ENCODE data around the gene PDZRN4.

PDZRN4 gene

DNA sequence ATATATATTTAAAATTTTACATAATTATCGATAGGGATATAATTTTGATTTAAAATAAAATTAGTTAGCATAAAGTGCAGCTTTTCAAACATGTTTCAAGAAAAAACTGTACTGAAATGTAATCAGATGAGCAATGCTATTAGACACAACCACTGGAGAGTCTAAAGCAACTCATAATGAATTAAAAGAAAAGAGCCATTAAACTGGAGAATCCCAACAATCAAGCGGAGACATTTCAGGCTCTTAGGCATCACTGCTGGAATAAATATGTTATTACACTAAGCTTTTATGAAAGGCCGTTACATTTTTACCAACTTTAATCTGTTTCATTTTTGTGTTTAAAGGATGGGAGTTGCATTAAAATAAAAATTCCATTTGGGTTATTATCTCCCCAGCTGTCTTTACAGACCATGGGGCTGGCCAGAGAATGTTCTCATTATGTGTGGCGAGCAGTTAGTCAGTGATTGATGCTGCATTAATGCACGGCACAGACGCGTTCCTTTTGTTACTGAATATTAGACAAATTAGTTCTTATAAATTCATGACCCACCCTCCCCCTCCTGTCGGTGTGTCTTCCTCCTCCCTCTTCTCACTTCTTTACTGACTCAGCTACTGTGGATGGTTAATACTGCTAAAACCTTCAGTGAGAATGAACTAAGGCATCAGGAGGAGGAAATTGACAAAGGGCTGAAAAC lies 156.8 kb downstream of the PDZRN4 start:
- in situ Hi-C loops (cut with MboI; ENCODE audit: low sequenced_read_pairs), result no loop called here

DNA sequence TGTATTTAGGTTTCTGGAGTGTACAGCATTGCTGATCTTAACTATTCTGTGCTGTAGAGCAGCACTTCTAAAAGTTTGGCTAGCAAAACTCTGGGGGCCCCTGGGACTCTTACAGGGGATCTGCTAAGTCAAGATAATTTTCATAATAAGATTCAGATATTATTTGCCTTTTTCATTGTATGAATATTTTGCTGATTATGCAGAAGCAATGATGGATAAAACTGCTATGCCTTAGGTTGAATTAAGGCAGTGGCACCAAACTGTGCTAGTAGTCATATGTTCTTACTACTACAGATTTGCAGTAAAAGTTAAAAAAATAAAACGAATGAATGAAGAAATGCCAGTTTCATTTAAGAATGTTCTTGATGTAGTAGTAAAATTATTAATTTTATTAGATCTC lies 160.1 kb downstream of the PDZRN4 start:
- in situ Hi-C loops (cut with MboI; ENCODE audit: low sequenced_read_pairs), result no loop called here

DNA sequence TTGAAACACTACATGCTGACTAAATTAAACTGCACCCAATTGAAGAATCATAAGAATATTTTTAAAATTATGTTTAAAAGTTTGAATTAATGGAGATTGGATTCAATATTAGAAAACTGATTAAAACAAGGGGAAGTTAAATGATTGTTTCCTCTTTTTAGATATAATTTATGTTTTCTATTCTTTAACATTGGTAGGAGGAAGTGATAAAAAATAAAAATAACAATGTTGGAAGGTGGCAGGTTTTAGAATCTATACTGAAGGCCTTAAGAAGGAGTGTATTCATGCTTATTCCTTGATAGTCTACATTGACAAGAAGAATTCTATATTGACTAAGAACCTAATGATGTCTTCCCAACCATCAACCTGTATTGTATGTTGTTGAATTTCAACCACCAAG lies 168.1 kb downstream of the PDZRN4 start:
- in situ Hi-C loops (cut with MboI; ENCODE audit: low sequenced_read_pairs), result no loop called here

DNA sequence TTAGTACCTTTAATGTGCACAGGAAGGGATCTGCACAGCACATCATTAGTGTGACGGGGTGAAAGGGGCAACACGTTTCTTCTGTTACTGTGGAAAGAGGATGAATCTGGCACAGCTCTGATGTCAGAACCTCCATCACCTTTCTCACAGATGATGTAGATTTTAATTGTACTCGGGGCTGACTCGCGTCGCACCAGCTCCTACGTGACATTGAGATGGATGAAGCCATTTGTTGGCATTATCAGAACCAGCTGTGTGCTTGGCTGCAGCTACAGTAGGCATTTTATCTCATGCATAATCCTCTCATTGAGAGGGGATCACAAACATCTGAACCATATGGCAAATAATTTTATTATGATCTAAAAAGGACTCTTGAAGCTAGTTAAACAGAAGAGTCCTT lies 173.6 kb downstream of the PDZRN4 start:
- in situ Hi-C loops (cut with MboI; ENCODE audit: low sequenced_read_pairs), result no loop called here

DNA sequence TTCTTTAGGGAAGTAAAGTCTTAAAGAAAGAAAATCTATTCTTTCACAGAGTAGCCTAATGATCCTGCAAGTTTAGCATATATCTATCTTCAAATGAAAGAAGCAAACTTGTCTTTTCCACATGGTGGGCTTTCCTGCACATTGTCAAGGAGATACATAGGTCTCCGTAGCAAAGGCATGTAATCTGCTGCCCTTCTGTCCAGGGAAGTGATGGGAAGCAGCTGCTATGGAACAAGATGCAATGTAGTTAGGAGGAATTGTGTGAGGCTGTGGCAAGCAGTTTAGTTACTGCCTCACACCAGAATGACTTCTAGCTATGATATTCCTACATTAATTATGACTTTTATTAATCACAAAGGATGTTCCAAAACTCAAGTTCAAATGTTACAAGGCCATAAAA lies 174.4 kb downstream of the PDZRN4 start:
- in situ Hi-C loops (cut with MboI; ENCODE audit: low sequenced_read_pairs), result no loop called here

DNA sequence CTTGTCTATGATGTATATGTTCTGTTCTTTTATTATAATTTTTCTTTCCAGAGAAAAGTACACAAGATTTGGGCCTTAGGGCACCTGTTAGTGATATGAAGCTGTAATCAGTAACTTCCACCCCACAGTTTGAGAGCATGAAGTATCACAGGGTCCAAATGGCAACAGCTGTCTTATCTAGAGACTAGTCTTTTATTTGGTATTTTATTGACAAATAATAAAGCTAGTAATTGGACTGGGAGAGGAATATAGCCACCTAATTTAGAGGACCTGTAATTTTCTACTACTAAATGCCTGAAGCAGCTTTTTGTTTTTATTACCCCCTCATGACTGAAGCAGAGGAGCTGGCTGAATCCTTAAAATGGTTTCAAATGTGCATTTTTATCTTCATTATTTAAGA lies 174.8 kb downstream of the PDZRN4 start:
- in situ Hi-C loops (cut with MboI; ENCODE audit: low sequenced_read_pairs), result no loop called here

DNA sequence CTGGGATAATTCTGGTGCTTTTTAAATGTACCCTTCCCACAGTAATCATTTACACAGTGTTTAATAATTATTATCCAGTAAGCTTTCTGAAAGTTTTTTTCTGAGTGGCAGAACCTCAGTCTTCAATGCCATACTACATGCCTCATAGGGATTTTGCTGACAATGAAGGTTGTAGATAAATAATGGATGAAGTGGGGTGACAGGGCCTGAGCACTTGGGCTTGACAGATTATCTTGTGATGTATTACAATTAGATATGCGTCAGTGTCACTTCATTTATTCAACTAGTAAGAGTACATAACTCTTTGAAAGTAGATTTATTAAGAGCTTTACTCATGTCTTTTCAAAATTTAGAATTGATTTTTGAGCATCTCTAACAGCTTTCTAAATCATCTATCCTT lies 176.1 kb downstream of the PDZRN4 start:
- in situ Hi-C loops (cut with MboI; ENCODE audit: low sequenced_read_pairs), result no loop called here

DNA sequence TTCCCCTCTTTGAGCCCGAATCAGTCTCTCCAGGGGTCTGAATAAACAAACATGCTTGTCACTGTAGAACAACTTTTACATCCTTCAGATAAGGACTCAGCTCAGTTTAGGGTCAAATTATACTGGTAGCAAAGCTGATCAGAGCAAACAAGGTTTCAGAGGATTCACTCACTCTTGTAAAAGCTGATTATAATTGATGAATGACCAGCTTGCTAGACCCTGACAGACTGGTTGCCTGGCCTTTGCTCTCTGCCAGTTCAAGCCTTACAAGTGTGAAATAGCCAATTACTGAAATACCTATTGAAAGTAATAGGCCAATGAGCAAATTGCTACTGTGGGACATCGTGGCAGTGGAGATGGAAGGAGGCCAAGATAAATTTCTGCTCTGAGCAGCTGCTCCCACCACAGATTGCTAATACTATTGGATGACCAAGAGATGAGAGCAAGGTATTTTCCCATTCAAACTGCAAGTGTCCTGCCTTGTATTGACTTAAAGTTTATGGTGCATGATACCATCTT lies 177.6 kb downstream of the PDZRN4 start:
- in situ Hi-C loops (cut with MboI; ENCODE audit: low sequenced_read_pairs), result no loop called here

DNA sequence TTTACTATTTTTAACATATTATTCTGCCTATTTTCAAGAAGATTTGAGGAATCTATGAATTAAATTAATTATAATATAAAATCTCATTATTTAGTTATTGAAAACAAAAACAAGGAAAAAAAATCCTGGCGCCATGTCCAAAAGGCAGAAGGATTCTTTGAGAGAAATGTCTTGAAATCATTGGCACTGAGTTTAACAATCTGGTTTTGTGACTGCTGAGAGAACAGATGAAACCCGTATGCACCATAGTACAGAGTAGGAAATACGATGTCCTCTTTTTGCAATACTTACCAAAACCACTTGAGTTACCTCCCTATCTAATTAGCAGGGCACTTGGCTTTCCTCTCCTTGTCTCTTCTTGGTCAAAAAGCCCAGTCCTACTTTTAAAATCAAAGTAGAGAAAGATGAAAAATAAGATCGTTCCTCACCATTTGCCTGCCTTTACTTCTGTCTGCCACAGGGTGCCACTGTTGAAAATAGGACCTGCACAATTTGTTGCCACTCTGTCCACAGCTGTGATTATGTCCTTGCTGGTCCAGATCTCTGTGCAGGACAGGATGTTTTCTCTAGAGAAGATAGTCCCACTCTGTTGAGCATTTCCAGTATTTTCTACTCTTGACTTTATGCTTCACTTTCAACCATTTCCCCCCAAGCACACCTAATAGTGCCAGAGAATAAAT lies 179.7 kb downstream of the PDZRN4 start:
- in situ Hi-C loops (cut with MboI; ENCODE audit: low sequenced_read_pairs), result no loop called here

DNA sequence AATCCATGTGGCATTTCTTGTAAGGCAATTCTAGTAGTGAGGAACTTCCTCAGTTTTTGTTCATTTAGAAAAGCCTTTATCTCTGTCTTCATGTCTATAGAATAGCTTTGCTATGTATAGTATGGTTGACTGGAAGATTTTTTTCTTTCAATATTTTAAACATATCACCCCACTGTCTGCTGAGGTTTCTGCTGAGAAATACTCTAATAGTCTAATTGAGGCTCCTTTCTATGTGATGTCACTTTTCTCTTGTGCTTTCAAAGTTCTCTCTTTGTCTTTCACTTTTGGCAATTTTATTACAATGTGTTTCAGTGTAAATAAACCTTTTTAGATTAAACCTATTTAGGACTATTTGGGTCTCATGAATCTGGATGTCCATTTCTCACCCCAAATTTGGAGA lies 192.8 kb downstream of the PDZRN4 start:
- in situ Hi-C loops (cut with MboI; ENCODE audit: low sequenced_read_pairs), result no loop called here

DNA sequence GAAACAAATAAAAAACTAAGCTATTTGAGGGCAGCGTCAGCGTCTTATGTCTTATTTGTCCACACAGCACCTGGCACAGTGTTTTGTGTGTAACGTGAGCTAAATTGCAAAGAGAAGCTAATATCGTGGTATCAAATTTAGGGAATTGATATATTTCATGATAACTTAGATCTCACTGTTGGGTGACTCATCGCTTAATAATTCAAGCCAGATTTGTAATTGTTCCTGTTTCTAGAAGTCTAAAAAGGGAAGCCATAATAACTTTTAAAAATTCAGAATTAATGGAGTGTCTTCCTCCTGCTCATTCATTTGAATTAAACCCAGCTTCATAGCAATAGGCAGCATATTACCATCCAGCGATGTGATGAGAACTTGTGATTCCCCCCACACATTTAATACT lies 214.7 kb downstream of the PDZRN4 start:
- in situ Hi-C loops (cut with MboI; ENCODE audit: low sequenced_read_pairs), result no loop called here

DNA sequence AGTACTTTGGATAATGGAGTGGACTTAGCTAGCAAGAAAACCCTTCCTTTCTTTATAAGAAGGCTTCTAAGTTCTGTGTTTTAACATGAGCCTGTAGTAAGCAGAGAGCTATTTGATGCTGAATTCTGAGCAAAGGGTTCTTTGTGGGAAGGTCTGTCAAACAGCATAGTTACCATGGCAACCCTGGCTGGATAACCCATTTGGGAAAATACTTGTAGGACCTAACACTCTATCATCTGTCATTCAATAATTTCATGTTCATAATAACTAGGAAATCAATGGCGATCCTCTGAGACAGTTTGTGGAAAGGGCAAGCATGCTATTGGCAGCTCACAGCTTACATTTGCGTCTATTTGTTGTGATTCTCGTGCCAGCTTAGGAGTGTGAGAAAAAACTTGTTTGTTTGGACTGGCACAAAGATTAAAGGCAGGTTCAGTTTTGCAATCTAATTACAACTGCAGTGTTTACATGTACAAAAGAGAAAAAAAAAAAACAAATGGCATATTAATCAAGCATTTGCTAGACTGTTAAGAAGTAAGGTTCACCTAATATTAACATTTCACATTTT lies 219.2 kb downstream of the PDZRN4 start:
- in situ Hi-C loops (cut with MboI; ENCODE audit: low sequenced_read_pairs), result no loop called here

DNA sequence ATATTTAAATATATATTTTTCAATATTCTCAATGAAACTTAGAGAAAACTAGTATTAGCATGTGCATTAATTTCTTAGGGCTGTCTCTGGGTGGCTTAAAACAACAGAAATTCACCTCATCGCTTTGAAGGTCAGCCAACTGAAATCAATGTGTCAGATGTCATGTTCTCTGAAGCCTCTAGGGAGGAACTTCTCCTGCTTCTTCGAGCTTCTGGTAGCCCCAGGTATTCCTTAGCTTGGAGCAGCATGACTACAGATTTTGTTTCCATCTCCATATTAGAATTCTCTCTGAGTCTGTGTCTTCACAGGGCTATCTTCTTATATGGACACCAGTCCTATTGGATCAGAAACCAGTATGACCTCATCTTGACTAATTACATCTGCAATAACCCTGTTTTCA lies 221.5 kb downstream of the PDZRN4 start:
- in situ Hi-C loops (cut with MboI; ENCODE audit: low sequenced_read_pairs), result no loop called here

DNA sequence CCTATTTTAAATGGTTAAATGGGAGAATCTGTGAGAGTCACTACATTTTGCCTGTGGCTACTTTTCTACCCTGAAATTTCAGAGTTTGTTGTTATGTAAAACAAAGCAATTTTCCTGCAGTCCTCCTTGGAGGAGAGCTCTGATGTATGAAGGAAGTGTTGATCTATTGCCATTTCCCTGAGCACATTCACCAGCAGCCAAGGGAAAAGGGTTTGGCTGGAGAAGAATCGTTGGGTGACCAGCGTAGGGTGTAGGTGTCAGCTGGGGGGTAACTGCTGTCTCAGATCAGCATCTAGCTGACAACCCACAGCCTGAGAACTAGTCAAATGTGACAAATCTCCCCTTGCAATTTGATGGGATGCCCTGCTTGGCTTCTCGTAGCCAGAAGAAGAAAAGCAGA lies 230.5 kb downstream of the PDZRN4 start:
- in situ Hi-C loops (cut with MboI; ENCODE audit: low sequenced_read_pairs), result no loop called here

DNA sequence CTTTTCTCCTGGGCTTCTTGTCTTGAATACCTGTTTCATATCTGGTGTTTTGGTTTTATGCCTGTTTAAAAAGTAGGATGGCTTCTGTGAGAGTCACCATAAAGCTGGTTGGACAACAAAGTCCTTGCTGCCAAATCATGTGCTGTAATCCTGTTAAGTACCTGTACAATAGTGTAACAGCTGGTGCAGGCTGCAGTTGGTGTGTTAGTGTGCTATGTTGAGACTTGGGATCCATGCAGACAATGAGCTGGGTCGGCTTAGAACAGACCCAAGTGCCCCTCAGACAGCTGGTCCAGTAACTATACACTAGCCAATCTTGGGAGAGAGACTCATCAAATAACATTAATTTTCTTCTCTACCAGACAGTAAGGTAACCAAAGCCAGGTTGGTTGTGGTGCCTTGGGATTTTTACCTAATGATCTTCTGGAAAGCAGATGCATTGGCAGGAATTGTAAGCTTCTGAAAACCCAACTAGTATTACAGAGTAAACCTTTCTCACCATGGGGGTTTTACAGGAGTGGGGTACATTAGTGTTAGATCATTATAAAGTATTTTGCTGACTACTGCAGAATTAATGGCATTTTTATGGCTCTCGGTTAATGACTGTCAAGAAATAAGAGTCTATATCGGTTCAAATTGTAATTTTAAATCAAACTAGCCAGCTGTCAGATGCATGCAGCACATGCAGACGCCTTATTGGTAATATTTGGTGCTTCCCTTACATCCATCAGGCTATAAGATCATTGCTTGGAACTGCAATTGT lies 231.2 kb downstream of the PDZRN4 start:
- in situ Hi-C loops (cut with MboI; ENCODE audit: low sequenced_read_pairs), result no loop called here

DNA sequence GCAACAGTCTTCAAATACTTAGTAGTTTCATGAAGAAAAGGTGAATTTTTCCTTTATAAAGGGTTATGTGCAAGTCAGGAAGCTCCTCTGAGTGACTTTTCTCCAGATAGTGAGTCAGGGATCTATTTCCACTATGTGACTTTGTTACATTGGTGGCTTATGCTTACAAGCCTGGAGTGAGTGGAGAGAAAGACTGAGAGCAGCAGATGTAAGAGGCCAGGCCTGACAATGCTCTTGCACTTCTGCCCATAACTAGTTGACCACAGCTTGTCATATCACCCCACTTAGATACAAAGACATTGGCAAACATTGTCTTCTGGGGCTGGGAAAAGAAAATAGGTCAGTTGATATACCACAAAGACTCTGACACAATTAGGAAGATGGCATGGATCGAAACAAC lies 236.5 kb downstream of the PDZRN4 start:
- in situ Hi-C loops (cut with MboI; ENCODE audit: low sequenced_read_pairs), result no loop called here

DNA sequence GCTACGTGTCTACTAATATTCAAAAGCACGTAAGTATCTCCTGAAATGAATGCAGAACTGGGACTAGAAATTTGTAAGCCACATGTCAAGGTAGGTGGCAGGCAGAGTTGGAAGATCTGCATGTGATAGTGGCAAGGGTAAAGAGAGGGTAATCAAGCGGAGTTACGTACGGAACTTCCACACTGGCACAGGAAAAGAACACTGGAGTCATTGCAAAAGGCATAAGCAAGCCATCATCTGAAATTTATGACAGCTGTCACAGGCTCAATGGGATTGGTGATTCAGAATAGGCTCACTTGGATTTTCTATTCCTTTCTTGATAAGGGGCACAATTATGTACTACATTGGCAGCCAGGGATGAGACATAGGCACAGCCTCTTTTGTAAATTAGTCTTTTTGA lies 245.3 kb downstream of the PDZRN4 start:
- in situ Hi-C loops (cut with MboI; ENCODE audit: low sequenced_read_pairs), result no loop called here

DNA sequence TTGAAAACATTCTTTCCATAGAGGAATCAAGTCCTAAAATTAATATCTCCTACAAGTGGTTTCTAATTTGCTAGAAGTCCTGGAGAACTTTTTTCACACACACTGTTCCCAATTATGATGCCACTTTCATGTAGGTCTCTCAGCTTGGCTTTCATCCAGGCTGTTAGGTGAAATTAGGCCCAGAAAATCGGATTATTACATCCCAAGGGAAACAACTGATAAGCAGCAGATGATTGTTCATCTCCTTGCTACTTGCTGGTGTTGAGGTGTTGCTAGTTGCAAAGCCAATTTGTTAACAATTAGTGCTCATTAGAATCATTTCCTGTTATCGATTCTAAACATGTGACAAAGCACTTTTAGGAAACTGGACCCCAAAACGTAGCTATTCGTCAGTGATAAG lies 248.0 kb downstream of the PDZRN4 start:
- in situ Hi-C loops (cut with MboI; ENCODE audit: low sequenced_read_pairs), result no loop called here

DNA sequence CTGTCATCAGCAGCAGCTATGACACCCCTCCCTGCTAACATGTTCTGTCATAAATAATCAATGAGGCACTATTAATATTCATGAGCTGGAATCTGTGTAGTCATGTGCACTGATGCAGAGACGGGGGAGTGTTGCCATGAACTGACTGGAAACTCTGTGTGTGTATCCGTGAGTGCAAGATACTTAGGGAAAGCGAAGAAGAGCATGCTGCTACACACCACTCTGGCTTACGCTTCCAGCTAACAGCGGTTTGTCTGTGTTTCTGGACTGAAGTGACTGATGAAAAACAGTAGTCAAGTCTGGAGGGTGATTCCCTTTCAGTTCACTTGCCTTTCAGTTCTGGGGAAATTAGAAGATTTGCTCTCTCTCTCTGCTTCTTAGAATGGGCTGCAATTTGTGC lies 249.4 kb downstream of the PDZRN4 start:
- in situ Hi-C loops (cut with MboI; ENCODE audit: low sequenced_read_pairs), result no loop called here

DNA sequence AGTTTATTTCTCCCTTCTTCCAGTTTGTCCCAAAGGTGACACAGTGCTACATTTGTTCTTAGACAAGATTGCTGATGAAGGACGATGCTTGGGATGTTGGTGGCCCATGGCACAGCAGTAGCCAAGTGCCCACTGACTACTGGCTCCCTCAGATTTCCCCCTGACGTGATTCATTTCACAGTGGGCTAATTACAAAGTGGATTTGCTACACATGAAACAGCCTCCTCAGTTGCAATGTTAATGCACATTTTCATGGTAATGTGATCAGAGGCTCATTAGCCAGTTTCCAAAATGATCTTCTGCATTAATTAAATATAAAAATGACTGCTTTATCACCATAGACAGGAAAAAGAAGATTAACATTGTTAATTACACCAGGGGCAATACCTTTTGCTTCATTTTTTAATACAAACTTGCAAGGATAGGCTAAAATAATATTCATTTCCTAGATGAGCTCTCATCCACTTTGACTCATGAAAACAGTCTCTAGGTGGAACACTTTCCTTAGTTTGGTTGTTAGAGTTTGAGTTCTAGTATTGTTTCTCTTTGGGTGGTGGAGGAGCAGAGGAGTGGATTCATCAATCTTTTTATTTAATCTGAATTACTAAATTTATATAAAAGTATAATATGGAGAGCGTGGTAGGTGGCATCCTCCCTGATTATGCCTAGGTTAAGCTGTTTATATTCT lies 250.9 kb downstream of the PDZRN4 start:
- in situ Hi-C loops (cut with MboI; ENCODE audit: low sequenced_read_pairs), result no loop called here

DNA sequence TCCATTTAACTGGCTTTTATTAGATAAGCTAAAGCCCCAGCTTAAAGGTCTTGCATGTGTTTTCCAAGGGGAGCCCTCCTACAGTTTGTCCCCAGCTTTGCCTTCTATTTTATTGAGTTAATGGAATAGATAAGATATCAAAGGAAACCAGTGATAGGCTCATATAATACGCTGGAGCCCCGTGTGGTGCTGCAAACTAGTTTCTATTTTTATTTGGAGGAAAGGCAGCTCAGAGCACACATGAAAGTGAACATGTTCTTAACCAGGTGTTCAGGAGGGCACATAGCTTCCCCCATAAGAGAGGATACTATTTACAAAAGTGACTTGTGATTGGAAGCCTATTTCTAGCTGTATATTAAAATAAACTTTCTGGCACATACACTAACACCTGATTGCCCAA lies 251.7 kb downstream of the PDZRN4 start:
- in situ Hi-C loops (cut with MboI; ENCODE audit: low sequenced_read_pairs), result no loop called here

Data from HL-60/S4 treated with phorbol 12-myristate 13-acetate at 8.2 ng/mL for 4 days and 3 days (cell line).